DMS114 treated with DMSO at 0.1 percent for 48 hours (cell line): ENCODE measurements around the gene ASF1A.
"Not testable (repeated sequence)": the region's sequence is repeated elsewhere in the genome, so short reads cannot be mapped to it uniquely, and the experiment has no call there.

Experiments used
- DNase-seq: peaks from one replicate; lab custom pipeline; 2025; ENCODE audit not compliant: unreplicated experiment; lab: John Stamatoyannopoulos, UW

The ASF1A gene

GRCh38 chr6:118893807-118894424 lies at the start of gene ASF1A:
TSS of gene ASF1A (plus strand) at chr6:118894152. CDS start at chr6:118894414, 262 bp downstream.
- DNase-seq: peak; percentile 95

GRCh38 chr6:118844915-118845314 lies 49.0 kb upstream of the ASF1A start:
- DNase-seq: no peak

- no peak for DNase-seq
These were observed 40.5 kb upstream of the ASF1A start for GRCh38 chr6:118853408-118853807.

- DNase-seq: no peak
These were observed 37.7 kb upstream of the ASF1A start for GRCh38 chr6:118856301-118856700.

GRCh38 chr6:118859517-118860064 lies 34.4 kb upstream of the ASF1A start:
- no peak for DNase-seq

- DNase-seq: no peak
These were observed 33.6 kb upstream of the ASF1A start for GRCh38 chr6:118860363-118860762.

GRCh38 chr6:118860880-118861279 lies 33.1 kb upstream of the ASF1A start:
- no peak for DNase-seq

GRCh38 chr6:118862443-118862842 lies 31.5 kb upstream of the ASF1A start:
- no peak for DNase-seq

GRCh38 chr6:118864341-118865099 lies 29.4 kb upstream of the ASF1A start:
- no peak for DNase-seq

GRCh38 chr6:118865100-118865391 lies 28.9 kb upstream of the ASF1A start:
- no peak for DNase-seq

- DNase-seq: no peak
These were observed 26.8 kb upstream of the ASF1A start for GRCh38 chr6:118867181-118867580.

- DNase-seq: not testable (repeated sequence)
These were observed 25.1 kb upstream of the ASF1A start for GRCh38 chr6:118868901-118869300.

- no peak for DNase-seq
These were observed 24.6 kb upstream of the ASF1A start for GRCh38 chr6:118869350-118869749.

- no peak for DNase-seq
These were observed 23.9 kb upstream of the ASF1A start for GRCh38 chr6:118869894-118870589.

- no peak for DNase-seq
These were observed 22.6 kb upstream of the ASF1A start for GRCh38 chr6:118871331-118871730.

GRCh38 chr6:118872318-118872717 lies 21.6 kb upstream of the ASF1A start:
- DNase-seq: no peak

GRCh38 chr6:118872726-118873125 lies 21.2 kb upstream of the ASF1A start:
- DNase-seq: no peak

- no peak for DNase-seq
These were observed 20.7 kb upstream of the ASF1A start for GRCh38 chr6:118873239-118873638.

- no peak for DNase-seq
These were observed 18.3 kb upstream of the ASF1A start for GRCh38 chr6:118875672-118876071.

- no peak for DNase-seq
These were observed 17.8 kb upstream of the ASF1A start for GRCh38 chr6:118876198-118876597.

- no peak for DNase-seq
These were observed 17.1 kb upstream of the ASF1A start for GRCh38 chr6:118876814-118877213.

GRCh38 chr6:118877806-118878205 lies 16.1 kb upstream of the ASF1A start:
- DNase-seq: no peak
